Liver (tissue), 3 donors: ENCODE data around the gene NELL1.

Experiments
- FOXA1 ChIP-seq: IDR thresholded peaks from 2 replicates; pipeline ENCODE4 v1.6.1; 2016; ENCODE audit warnings: antibody characterized with exemption
- JUND ChIP-seq, 2 donors: IDR thresholded peaks; 2 replicates each; pipeline ENCODE4 v1.6.1; 2016; ENCODE audit warnings: antibody characterized with exemption in 2 of 2
- RAD21 ChIP-seq, 2 donors: IDR thresholded peaks; 2 replicates each; pipeline ENCODE4 v1.6.1; 2016; ENCODE audit warnings: antibody characterized with exemption in 2 of 2, mild to moderate bottlenecking in 2 of 2
- RXRA ChIP-seq, 2 donors: IDR thresholded peaks; 2 replicates each; pipeline ENCODE4 v1.6.1; 2017 to 2018; ENCODE audit warnings: antibody characterized with exemption in 2 of 2, mild to moderate bottlenecking in 1 of 2
- TAF1 ChIP-seq: conservative IDR thresholded peaks from 2 replicates; pipeline ENCODE4 v1.6.1; 2016; ENCODE audit warnings: antibody characterized with exemption, mild to moderate bottlenecking
- YY1 ChIP-seq: IDR thresholded peaks from 2 replicates; pipeline ENCODE4 v1.6.1; 2016; ENCODE audit warnings: antibody characterized with exemption, mild to moderate bottlenecking
- TF ChIP-seq, protein P1 (sequence below): fragments of 150-350 bp; IDR thresholded peaks from 2 replicates; pipeline ENCODE4 v1.5.1; 2017; ENCODE audit warnings: improper control_type of control experiment, low read depth, low read length; ENCODE audit not compliant: missing input control
- TF ChIP-seq, protein P2 (sequence below): IDR thresholded peaks from 2 replicates; pipeline ENCODE4 v1.6.1; 2016; ENCODE audit warnings: antibody characterized with exemption
- TF ChIP-seq, protein P3 (sequence below): IDR thresholded peaks from 2 replicates; pipeline ENCODE4 v1.6.1; 2016; ENCODE audit warnings: antibody characterized with exemption
- donor health status: healthy.
- donor health status: healthy.

DNA sequence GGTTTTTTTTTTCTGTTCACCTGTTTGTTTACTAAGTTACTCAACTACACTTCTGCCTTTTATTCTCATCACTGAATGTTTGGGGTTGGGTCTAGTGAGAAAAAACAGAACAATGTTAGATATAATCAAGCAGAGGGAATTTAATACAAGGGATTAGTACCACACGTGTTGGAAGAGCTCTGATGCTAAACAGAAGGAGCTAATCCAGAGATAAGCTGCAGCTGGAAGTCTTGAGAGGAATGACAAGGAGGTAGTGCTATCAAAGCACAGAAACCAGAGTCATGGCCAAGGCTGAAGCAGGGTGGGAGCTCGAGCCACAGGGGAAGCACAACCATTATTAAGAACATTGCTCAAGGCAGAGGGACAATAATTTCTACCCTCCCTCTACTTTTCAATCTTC is 919.4 kb downstream of the NELL1 start:
- TF ChIP-seq JUND (IDR thresholded peaks at IDR 0.05) (no peak), YY1 (no peak), TAF1 (no peak), RXRA (IDR thresholded peaks at IDR 0.05) (no peak), RAD21 (IDR thresholded peaks at IDR 0.05) (no peak), FOXA1 (no peak)
- TF ChIP-seq, protein P1, sequence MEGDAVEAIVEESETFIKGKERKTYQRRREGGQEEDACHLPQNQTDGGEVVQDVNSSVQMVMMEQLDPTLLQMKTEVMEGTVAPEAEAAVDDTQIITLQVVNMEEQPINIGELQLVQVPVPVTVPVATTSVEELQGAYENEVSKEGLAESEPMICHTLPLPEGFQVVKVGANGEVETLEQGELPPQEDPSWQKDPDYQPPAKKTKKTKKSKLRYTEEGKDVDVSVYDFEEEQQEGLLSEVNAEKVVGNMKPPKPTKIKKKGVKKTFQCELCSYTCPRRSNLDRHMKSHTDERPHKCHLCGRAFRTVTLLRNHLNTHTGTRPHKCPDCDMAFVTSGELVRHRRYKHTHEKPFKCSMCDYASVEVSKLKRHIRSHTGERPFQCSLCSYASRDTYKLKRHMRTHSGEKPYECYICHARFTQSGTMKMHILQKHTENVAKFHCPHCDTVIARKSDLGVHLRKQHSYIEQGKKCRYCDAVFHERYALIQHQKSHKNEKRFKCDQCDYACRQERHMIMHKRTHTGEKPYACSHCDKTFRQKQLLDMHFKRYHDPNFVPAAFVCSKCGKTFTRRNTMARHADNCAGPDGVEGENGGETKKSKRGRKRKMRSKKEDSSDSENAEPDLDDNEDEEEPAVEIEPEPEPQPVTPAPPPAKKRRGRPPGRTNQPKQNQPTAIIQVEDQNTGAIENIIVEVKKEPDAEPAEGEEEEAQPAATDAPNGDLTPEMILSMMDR = no peak
- TF ChIP-seq, protein P2, sequence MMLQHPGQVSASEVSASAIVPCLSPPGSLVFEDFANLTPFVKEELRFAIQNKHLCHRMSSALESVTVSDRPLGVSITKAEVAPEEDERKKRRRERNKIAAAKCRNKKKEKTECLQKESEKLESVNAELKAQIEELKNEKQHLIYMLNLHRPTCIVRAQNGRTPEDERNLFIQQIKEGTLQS = no peak
- TF ChIP-seq, protein P3, sequence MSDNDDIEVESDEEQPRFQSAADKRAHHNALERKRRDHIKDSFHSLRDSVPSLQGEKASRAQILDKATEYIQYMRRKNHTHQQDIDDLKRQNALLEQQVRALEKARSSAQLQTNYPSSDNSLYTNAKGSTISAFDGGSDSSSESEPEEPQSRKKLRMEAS = no peak
